Measurements from ENCODE around the gene TMEM271. TPM values are rescaled to one million over a fixed set of nuclear protein-coding genes. Genes with fewer than 3 reads are reported as not detected.

Gene TMEM271
- total RNA-seq, 2 experiments from 2014 or later: not detected

DNA sequence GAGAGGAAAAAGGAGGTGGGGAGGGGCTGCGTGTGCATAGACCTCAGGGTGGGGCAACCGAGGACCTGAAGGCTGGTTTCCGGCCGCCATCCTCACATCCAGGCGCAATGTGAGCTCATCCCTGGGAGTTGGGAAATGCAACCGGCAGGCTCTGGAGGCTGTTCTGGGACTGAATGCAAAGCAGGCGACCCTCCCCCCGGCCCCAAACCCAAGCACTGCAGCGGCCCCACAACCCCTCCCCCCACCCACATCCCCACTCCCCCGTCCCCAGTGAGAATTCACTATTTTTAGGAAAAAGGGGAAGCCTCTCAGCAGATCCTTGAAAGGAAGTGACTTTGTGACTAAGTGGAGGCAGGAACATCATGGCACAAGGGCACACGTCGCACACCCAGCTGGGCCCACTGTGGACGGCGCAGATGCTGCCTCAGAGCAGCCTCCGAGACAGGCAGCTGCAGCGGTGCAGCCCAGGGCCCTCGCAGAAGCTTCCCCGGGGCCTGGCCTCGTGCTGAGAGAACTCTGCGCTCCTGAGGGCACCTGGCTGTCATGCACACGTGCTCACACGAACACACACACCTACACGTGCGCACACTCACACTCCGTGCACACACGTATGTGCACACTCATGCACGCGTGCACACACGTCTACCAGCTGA is 47.9 kb upstream of the TMEM271 start:
- H3K4me3 Mint-ChIP-seq: no peak overlapping the region
- Histone ChIP-seq H3K27me3 (ENCODE audit: control insufficient read depth in 1 of 2, insufficient read depth in 2 of 2, low read length in 2 of 2) (no peaks in the 10 kb centered on the region), H3K36me3 (ENCODE audit: insufficient read depth, low read length) (no peaks in the 10 kb centered on the region), H3K4me1 (ENCODE audit: insufficient read depth, low read length) (no peaks in the 10 kb centered on the region), H3K27ac (ENCODE audit: low read depth in 1 of 2, low read length in 2 of 2) (no peak overlapping the region), H3K4me3 (ENCODE audit: low read length) (no peak overlapping the region), H3K9me3 (ENCODE audit: control insufficient read depth in 1 of 2, insufficient read depth in 1 of 2, low read length in 2 of 2) (peaks cover 0 to 30% of the 10 kb centered on the region in 2 experiments)
- DNase-seq (no peak), ATAC-seq (ENCODE audit: poor library complexity) (no peak)
- no peaks in the 10 kb centered on the region for H3K9me3 Mint-ChIP-seq
- intact Hi-C loops (cut with DNase I, micrococcal nuclease): no loop called here
- POLR2A ChIA-PET: no interaction called here
- peaks cover 20% of the 10 kb centered on the region for H3K27me3 Mint-ChIP-seq
- CTCF ChIA-PET: interaction anchor here (0.6 kb wide), 1 partner anchor 19 kb away, joined by 3 read pairs; no protein-coding TSS in a partner anchor
- H3K4me1 Mint-ChIP-seq (ENCODE audit: low read depth): no peaks in the 10 kb centered on the region
- TF ChIP-seq, protein P1, sequence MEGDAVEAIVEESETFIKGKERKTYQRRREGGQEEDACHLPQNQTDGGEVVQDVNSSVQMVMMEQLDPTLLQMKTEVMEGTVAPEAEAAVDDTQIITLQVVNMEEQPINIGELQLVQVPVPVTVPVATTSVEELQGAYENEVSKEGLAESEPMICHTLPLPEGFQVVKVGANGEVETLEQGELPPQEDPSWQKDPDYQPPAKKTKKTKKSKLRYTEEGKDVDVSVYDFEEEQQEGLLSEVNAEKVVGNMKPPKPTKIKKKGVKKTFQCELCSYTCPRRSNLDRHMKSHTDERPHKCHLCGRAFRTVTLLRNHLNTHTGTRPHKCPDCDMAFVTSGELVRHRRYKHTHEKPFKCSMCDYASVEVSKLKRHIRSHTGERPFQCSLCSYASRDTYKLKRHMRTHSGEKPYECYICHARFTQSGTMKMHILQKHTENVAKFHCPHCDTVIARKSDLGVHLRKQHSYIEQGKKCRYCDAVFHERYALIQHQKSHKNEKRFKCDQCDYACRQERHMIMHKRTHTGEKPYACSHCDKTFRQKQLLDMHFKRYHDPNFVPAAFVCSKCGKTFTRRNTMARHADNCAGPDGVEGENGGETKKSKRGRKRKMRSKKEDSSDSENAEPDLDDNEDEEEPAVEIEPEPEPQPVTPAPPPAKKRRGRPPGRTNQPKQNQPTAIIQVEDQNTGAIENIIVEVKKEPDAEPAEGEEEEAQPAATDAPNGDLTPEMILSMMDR (IDR thresholded peaks at IDR 0.05): no peak
- H3K27ac Mint-ChIP-seq: no peak overlapping the region
- H3K36me3 Mint-ChIP-seq (ENCODE audit: low read depth): no peaks in the 10 kb centered on the region

DNA sequence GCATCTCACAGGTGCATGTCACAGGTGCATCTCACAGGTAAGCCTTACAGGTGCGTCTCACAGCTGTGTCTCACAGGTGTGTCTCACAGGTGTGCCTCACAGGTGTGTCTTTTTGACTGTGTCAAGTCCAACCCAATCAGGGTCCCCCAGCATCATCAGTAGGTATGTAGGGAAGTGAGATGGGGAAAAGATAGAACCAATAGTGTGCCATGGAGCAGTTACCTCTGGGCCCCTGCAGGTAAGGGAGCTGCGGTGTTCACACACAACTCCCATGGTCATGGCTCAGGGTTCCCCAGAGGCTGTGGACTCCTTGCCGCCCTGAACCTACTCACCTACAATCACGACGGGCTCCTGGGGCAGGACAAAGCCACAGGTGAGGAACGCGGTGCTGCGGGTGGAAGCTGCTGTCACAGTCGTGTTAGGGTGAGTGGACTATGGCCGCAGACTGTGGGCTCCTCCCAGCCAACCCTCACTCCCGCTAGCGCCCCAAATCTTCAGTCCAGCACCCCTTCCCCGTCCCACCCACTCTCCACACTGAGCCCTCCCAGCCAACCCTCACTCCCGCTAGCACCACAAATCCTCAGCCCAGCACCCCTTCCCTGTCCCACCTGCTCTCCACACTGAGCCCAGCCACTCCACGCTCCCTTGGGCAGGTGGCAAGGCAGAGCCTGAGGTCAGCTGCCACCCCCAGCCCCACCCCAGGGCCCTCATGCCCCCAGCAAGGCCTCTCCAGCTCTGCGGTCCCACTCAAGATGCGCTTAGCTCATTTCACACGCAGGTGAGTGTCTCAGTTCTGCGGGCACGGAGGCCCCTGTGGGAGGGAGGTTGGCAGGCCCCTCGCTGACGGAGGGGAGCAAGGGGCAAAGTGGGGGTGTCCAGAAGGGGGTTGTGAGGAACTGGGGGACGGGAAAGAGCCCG is 47.2 kb upstream of the TMEM271 start:
- no peaks in the 10 kb centered on the region for H3K36me3 ChIP-seq (ENCODE audit: insufficient read depth, low read length)
- Mint-ChIP-seq H3K27ac (no peak overlapping the region), H3K36me3 (ENCODE audit: low read depth) (no peaks in the 10 kb centered on the region), H3K4me3 (no peak overlapping the region), H3K27me3 (peaks cover 20% of the 10 kb centered on the region), H3K4me1 (ENCODE audit: low read depth) (no peaks in the 10 kb centered on the region), H3K9me3 (no peaks in the 10 kb centered on the region)
- CTCF ChIA-PET: interaction anchor here (0.6 kb wide), 1 partner anchor 19 kb away, joined by 3 read pairs; no protein-coding TSS in a partner anchor
- no peaks in the 10 kb centered on the region for H3K4me1 ChIP-seq (ENCODE audit: insufficient read depth, low read length)
- no peaks in the 10 kb centered on the region for H3K27me3 ChIP-seq (ENCODE audit: control insufficient read depth in 1 of 2, insufficient read depth in 2 of 2, low read length in 2 of 2)
- intact Hi-C loops (cut with DNase I, micrococcal nuclease): no loop called here
- H3K9me3 ChIP-seq (ENCODE audit: control insufficient read depth in 1 of 2, insufficient read depth in 1 of 2, low read length in 2 of 2): peaks cover 0 to 26% of the 10 kb centered on the region in 2 experiments
- H3K27ac ChIP-seq (ENCODE audit: low read depth in 1 of 2, low read length in 2 of 2): no peak overlapping the region
- peak in 1 of 14 experiments; percentile 15 for DNase-seq
- POLR2A ChIA-PET: no interaction called here
- no peak overlapping the region for H3K4me3 ChIP-seq (ENCODE audit: low read length)
- TF ChIP-seq, protein P1 (IDR thresholded peaks at IDR 0.05): no peak
- no peak for ATAC-seq (ENCODE audit: poor library complexity)

DNA sequence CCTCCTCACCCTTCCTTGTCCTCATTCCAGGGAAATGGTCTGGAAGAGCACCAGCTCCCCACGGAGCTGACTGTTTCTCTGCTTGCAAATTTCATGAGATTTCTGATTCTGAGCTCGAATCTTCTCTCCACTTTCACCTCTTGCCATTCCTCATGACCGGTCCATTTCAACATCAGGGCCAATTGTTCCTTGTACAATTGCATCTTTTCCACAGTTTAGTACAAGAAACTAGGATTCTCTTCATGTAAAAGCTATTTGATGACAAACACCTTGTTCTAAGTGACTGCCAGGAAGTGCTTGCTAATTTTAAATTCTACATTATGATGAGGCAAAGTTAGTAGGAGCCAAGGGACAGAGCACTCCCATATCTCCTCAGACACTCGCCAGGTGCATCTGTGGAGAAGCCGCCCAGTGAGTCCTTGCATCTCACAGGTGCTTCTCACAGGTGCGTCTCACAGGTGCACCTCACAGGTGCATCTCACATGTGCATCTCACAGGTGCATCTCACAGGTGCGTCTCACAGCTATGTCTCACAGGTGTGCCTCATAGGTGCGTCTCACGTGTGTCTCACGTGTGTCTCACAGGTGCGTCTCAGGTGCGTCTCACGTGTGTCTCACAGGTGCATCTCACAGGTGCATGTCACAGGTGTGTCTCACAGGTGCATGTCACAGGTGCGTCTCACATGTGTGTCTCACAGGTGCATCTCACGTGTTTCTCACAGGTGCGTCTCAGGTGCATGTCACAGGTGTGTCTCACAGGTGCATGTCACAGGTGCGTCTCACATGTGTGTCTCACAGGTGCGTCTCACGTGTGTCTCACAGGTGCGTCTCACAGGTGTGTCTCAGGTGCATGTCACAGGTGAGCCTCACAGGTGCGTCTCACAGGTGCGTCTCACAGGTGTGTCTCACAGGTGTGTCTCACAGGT is 46.2 kb upstream of the TMEM271 start:
- Histone ChIP-seq H3K27ac (ENCODE audit: low read depth in 1 of 2, low read length in 2 of 2) (no peak overlapping the region), H3K36me3 (ENCODE audit: insufficient read depth, low read length) (no peaks in the 10 kb centered on the region), H3K9me3 (ENCODE audit: control insufficient read depth in 1 of 2, insufficient read depth in 1 of 2, low read length in 2 of 2) (peaks cover 0 to 32% of the 10 kb centered on the region in 2 experiments), H3K27me3 (ENCODE audit: control insufficient read depth in 1 of 2, insufficient read depth in 2 of 2, low read length in 2 of 2) (no peaks in the 10 kb centered on the region), H3K4me1 (ENCODE audit: insufficient read depth, low read length) (no peaks in the 10 kb centered on the region), H3K4me3 (ENCODE audit: low read length) (no peak overlapping the region)
- ChIA-PET POLR2A (no interaction called here), CTCF (no interaction called here)
- Mint-ChIP-seq H3K27ac (no peak overlapping the region), H3K4me3 (no peak overlapping the region), H3K27me3 (peaks cover 29% of the 10 kb centered on the region), H3K36me3 (ENCODE audit: low read depth) (no peaks in the 10 kb centered on the region), H3K9me3 (no peaks in the 10 kb centered on the region), H3K4me1 (ENCODE audit: low read depth) (no peaks in the 10 kb centered on the region)
- TF ChIP-seq, protein P1 (IDR thresholded peaks at IDR 0.05): no peak
- ATAC-seq (ENCODE audit: poor library complexity) (no peak), DNase-seq (peak in 1 of 14 experiments; percentile 29)
- intact Hi-C loops (cut with DNase I, micrococcal nuclease): no loop called here

Data from CD4-positive, alpha-beta T cell (primary cell).